Naive thymus-derived CD4-positive, alpha-beta T cell (primary cell): ENCODE measurements around the gene CAMK2A. TPM values are rescaled to one million over a fixed set of nuclear protein-coding genes. Genes with fewer than 3 reads are reported as not detected.

ENCODE experiments used
- ATAC-seq: fragments of 150-1000 bp; cut with Tn5 transposase; 2 replicates; pipeline ENCODE4 v1.10.0; 2021; ENCODE audit warnings: mild to moderate bottlenecking, moderate library complexity
- CTCF ChIA-PET: fragments of 350-600 bp; sonication (Branson Sonifier 250); formaldehyde crosslinking; loops from one replicate; lab custom pipeline; 2021; ENCODE audit warnings: antibody characterized with exemption; lab: Charles Lee
- POLR2A ChIA-PET: fragments of 350-600 bp; sonication (Branson Sonifier 250); formaldehyde crosslinking; loops from one replicate; lab custom pipeline; 2021; ENCODE audit warnings: antibody characterized with exemption, inconsistent platforms; lab: Charles Lee
- DNase-seq, 9 donors: peaks; one replicate each; pipeline versions ENCODE4 v3.0.0 to v3.0.0-alpha.2; 2020 to 2022; ENCODE audit warnings: mixed read lengths in 1 of 9
- H3K27ac ChIP-seq: one replicate; pipeline ENCODE4 v1.7.0; 2013; ENCODE audit warnings: mild to moderate bottlenecking, low read depth, low read length, moderate library complexity
- H3K27me3 ChIP-seq, 2 donors: one replicate each; pipeline ENCODE4 v1.7.0; 2013; ENCODE audit warnings: low read length in 2 of 2, mild to moderate bottlenecking in 2 of 2, moderate library complexity in 2 of 2; ENCODE audit not compliant: control insufficient read depth in 2 of 2, insufficient read depth in 2 of 2
- H3K36me3 ChIP-seq, 3 experiments: 1 replicate in 2 of 3; 2 replicates in 1 of 3; pipeline ENCODE4 v1.7.0; 2013; ENCODE audit warnings: low read length in 3 of 3, mild to moderate bottlenecking in 3 of 3, moderate library complexity in 1 of 3; ENCODE audit not compliant: insufficient read depth in 3 of 3, control insufficient read depth in 2 of 3
- H3K4me1 ChIP-seq, 2 donors: one replicate each; pipeline ENCODE4 v1.7.0; 2013; ENCODE audit warnings: low read length in 2 of 2, mild to moderate bottlenecking in 2 of 2, moderate library complexity in 1 of 2; ENCODE audit not compliant: control insufficient read depth in 2 of 2, insufficient read depth in 2 of 2
- H3K4me3 ChIP-seq: 2 replicates; pipeline ENCODE4 v1.7.0; 2013; ENCODE audit warnings: mild to moderate bottlenecking, low read length
- H3K9me3 ChIP-seq, 3 experiments: 1 replicate in 2 of 3; 2 replicates in 1 of 3; pipeline ENCODE4 v1.7.0; 2013; ENCODE audit warnings: low read length in 3 of 3; ENCODE audit not compliant: control insufficient read depth in 2 of 3
- H3K27ac Mint-ChIP-seq, 9 donors: one replicate each; pipeline ENCODE4 v1.8.0; 2020 to 2022; ENCODE audit warnings: mixed read lengths in 9 of 9, mild to moderate bottlenecking in 8 of 9, moderate library complexity in 5 of 9, inconsistent platforms in 2 of 9
- H3K27me3 Mint-ChIP-seq, 5 donors: one replicate each; pipeline ENCODE4 v1.8.0; 2021 to 2022; ENCODE audit warnings: mixed read lengths in 5 of 5, mild to moderate bottlenecking in 1 of 5
- H3K36me3 Mint-ChIP-seq, 5 donors: one replicate each; pipeline ENCODE4 v1.8.0; 2020 to 2022; ENCODE audit warnings: mixed read lengths in 5 of 5, mild to moderate bottlenecking in 3 of 5, inconsistent platforms in 1 of 5
- H3K4me1 Mint-ChIP-seq, 7 donors: one replicate each; pipeline ENCODE4 v1.8.0; 2020 to 2022; ENCODE audit warnings: mixed read lengths in 7 of 7, mild to moderate bottlenecking in 3 of 7, inconsistent platforms in 1 of 7
- H3K4me3 Mint-ChIP-seq, 10 donors: one replicate each; pipeline ENCODE4 v1.8.0; 2020 to 2022; ENCODE audit warnings: mild to moderate bottlenecking in 10 of 10, mixed read lengths in 10 of 10, moderate library complexity in 6 of 10, inconsistent platforms in 2 of 10
- H3K9me3 Mint-ChIP-seq, 11 donors: one replicate each; pipeline ENCODE4 v1.8.0; 2020 to 2022; ENCODE audit warnings: mixed read lengths in 11 of 11, mild to moderate bottlenecking in 4 of 11, inconsistent platforms in 1 of 11, moderate library complexity in 1 of 11
- intact Hi-C, 2 donors: fragments of 100-400 bp; cut with micrococcal nuclease; formaldehyde crosslinking; loops; one replicate each; pipeline ENCODE4 v1.15.1; 2023
- polyA plus RNA-seq, 2 donors: library from polyadenylated mRNA; unstranded; fragments of 300-500 nt; fragmentation: Illumina TruSeq; gene quantifications; one replicate each; pipeline ENCODE4 v1.2.3, GENCODE V29; 2021
- total RNA-seq, 6 experiments: library from RNA in 5 of 6; stranded (reverse) in 5 of 6; gene quantifications; 1 replicate in 5 of 6; 2 replicates in 1 of 6; pipeline ENCODE4 v1.2.3 and lab custom pipeline; 2021 to 2026

CAMK2A gene
- total and polyA plus RNA-seq, 7 experiments from 2014 or later: not detected

- Histone ChIP-seq H3K36me3 (no peaks in the 10 kb centered on the region), H3K27ac (no peak within 1 kb of the TSS), H3K4me1 (no peaks in the 10 kb centered on the region), H3K27me3 (no peaks in the 10 kb centered on the region), H3K9me3 (no peaks in the 10 kb centered on the region), H3K4me3 (no peak within 1 kb of the TSS)
- Mint-ChIP-seq H3K9me3 (no peaks in the 10 kb centered on the region), H3K4me3 (no peak within 1 kb of the TSS), H3K27me3 (peaks cover 24 to 48% (median 34%) of the 10 kb centered on the region in 5 donors), H3K4me1 (no peaks in the 10 kb centered on the region), H3K36me3 (no peaks in the 10 kb centered on the region), H3K27ac (no peak within 1 kb of the TSS)
- intact Hi-C loops: no loop called here
- ChIA-PET POLR2A (no interaction called here), CTCF (no interaction called here)
- ATAC-seq (no peak), DNase-seq (no peak)
These were observed 99.7 kb downstream of the CAMK2A start, which contains the start of gene SLC6A7 for GRCh38 chr5:150189728-150190502. Gene SLC6A7, plus strand, starts transcription at chr5:150190062. Its CDS starts 266 bp downstream, at chr5:150190328.

GRCh38 chr5:150189326-150189725 is 100.2 kb downstream of the CAMK2A start:
- H3K27me3 Mint-ChIP-seq: peaks cover 24 to 48% (median 34%) of the 10 kb centered on the region in 5 donors
- intact Hi-C loops: no loop called here
- POLR2A ChIA-PET: no interaction called here
- H3K9me3 Mint-ChIP-seq: no peaks in the 10 kb centered on the region
- no peaks in the 10 kb centered on the region for H3K36me3 Mint-ChIP-seq
- no peak for ATAC-seq
- no peaks in the 10 kb centered on the region for H3K4me1 ChIP-seq
- H3K4me1 Mint-ChIP-seq: peaks cover 0 to 1% (median 0%) of the 10 kb centered on the region in 7 donors
- H3K4me3 Mint-ChIP-seq: no peak overlapping the region
- H3K9me3 ChIP-seq: no peaks in the 10 kb centered on the region
- no peaks in the 10 kb centered on the region for H3K36me3 ChIP-seq
- no peak overlapping the region for H3K27ac ChIP-seq
- H3K27me3 ChIP-seq: no peaks in the 10 kb centered on the region
- no peak for DNase-seq
- CTCF ChIA-PET: no interaction called here
- no peak overlapping the region for H3K27ac Mint-ChIP-seq
- H3K4me3 ChIP-seq: no peak overlapping the region

GRCh38 chr5:150188146-150188842 is 101.3 kb downstream of the CAMK2A start:
- Histone ChIP-seq H3K4me3 (no peak overlapping the region), H3K9me3 (no peaks in the 10 kb centered on the region), H3K4me1 (no peaks in the 10 kb centered on the region), H3K27ac (no peak overlapping the region), H3K36me3 (no peaks in the 10 kb centered on the region), H3K27me3 (no peaks in the 10 kb centered on the region)
- CTCF ChIA-PET: no interaction called here
- peaks cover 24 to 45% (median 33%) of the 10 kb centered on the region in 5 donors for H3K27me3 Mint-ChIP-seq
- peaks cover 0 to 1% (median 0%) of the 10 kb centered on the region in 7 donors for H3K4me1 Mint-ChIP-seq
- DNase-seq (no peak), ATAC-seq (no peak)
- H3K4me3 Mint-ChIP-seq: no peak overlapping the region
- H3K9me3 Mint-ChIP-seq: no peaks in the 10 kb centered on the region
- POLR2A ChIA-PET: no interaction called here
- intact Hi-C loops: no loop called here
- no peak overlapping the region for H3K27ac Mint-ChIP-seq
- no peaks in the 10 kb centered on the region for H3K36me3 Mint-ChIP-seq

- Mint-ChIP-seq H3K27me3 (peaks cover 14 to 39% (median 26%) of the 10 kb centered on the region in 5 donors), H3K27ac (no peak overlapping the region), H3K9me3 (no peaks in the 10 kb centered on the region), H3K4me3 (no peak overlapping the region), H3K4me1 (peaks cover 0 to 1% (median 0%) of the 10 kb centered on the region in 7 donors), H3K36me3 (no peaks in the 10 kb centered on the region)
- Histone ChIP-seq H3K4me3 (no peak overlapping the region), H3K36me3 (no peaks in the 10 kb centered on the region), H3K27me3 (no peaks in the 10 kb centered on the region), H3K27ac (no peak overlapping the region), H3K9me3 (no peaks in the 10 kb centered on the region), H3K4me1 (no peaks in the 10 kb centered on the region)
- intact Hi-C loops: no loop called here
- DNase-seq: no peak
- ChIA-PET POLR2A (no interaction called here), CTCF (no interaction called here)
- ATAC-seq: no peak
These were observed 102.7 kb downstream of the CAMK2A start for GRCh38 chr5:150186897-150187296.

GRCh38 chr5:150186137-150186536 is 103.4 kb downstream of the CAMK2A start:
- ATAC-seq (no peak), DNase-seq (no peak)
- Mint-ChIP-seq H3K4me1 (peaks cover 0 to 3% (median 0%) of the 10 kb centered on the region in 7 donors), H3K27me3 (peaks cover 12 to 35% (median 23%) of the 10 kb centered on the region in 5 donors), H3K27ac (no peak overlapping the region), H3K4me3 (no peak overlapping the region), H3K36me3 (no peaks in the 10 kb centered on the region), H3K9me3 (no peaks in the 10 kb centered on the region)
- H3K9me3 ChIP-seq: no peaks in the 10 kb centered on the region
- ChIA-PET POLR2A (no interaction called here), CTCF (no interaction called here)
- H3K4me3 ChIP-seq: no peak overlapping the region
- H3K4me1 ChIP-seq: no peaks in the 10 kb centered on the region
- no peaks in the 10 kb centered on the region for H3K27me3 ChIP-seq
- no peaks in the 10 kb centered on the region for H3K36me3 ChIP-seq
- no peak overlapping the region for H3K27ac ChIP-seq
- intact Hi-C loops: no loop called here

- no peaks in the 10 kb centered on the region for H3K36me3 Mint-ChIP-seq
- ATAC-seq: peak; percentile 35
- H3K27me3 Mint-ChIP-seq: peaks cover 12 to 29% (median 18%) of the 10 kb centered on the region in 5 donors
- H3K27ac ChIP-seq: no peak overlapping the region
- H3K4me1 ChIP-seq: no peaks in the 10 kb centered on the region
- H3K9me3 ChIP-seq: no peaks in the 10 kb centered on the region
- intact Hi-C loops: no loop called here
- peaks cover 0 to 3% (median 0%) of the 10 kb centered on the region in 7 donors for H3K4me1 Mint-ChIP-seq
- ChIA-PET CTCF (no interaction called here), POLR2A (no interaction called here)
- H3K36me3 ChIP-seq: no peaks in the 10 kb centered on the region
- H3K4me3 ChIP-seq: no peak overlapping the region
- H3K27me3 ChIP-seq: no peaks in the 10 kb centered on the region
- H3K9me3 Mint-ChIP-seq: no peaks in the 10 kb centered on the region
- H3K27ac Mint-ChIP-seq: no peak overlapping the region
- no peak overlapping the region for H3K4me3 Mint-ChIP-seq
- no peak for DNase-seq
These were observed 104.3 kb downstream of the CAMK2A start for GRCh38 chr5:150184990-150185912.
